Endothelial cell of umbilical vein (primary cell): ENCODE results near the gene DIS3L2.

ENCODE experiments used
- CTCF ChIP-seq, 2 donors: IDR thresholded peaks; 1 replicate in 1 of 2; 2 replicates in 1 of 2; pipeline ENCODE4 v1.5.1; 2011; ENCODE audit warnings: low read length in 2 of 2, mild to moderate bottlenecking in 2 of 2, moderate library complexity in 2 of 2, control low read depth in 1 of 2, inconsistent platforms in 1 of 2, low read depth in 1 of 2; ENCODE audit not compliant: insufficient read depth in 1 of 2; ENCODE audit errors: extremely low read depth in 1 of 2
- EZH2 ChIP-seq: IDR thresholded peaks from 2 replicates; pipeline ENCODE4 v1.6.1; 2012; ENCODE audit warnings: borderline replicate concordance, low read depth, mild to moderate bottlenecking, moderate library complexity, low read length, inconsistent platforms; ENCODE audit not compliant: severe bottlenecking
- GATA2 ChIP-seq: IDR thresholded peaks from 2 replicates; pipeline ENCODE4 v1.7.0; 2011; ENCODE audit warnings: low read depth, mild to moderate bottlenecking, moderate library complexity, mixed read lengths, low read length; ENCODE audit not compliant: insufficient read length, insufficient read depth
- JUN ChIP-seq: IDR thresholded peaks from 2 replicates; pipeline ENCODE4 v1.6.1; 2011; ENCODE audit warnings: borderline replicate concordance, low read depth; ENCODE audit not compliant: insufficient read length, insufficient read depth
- MYC ChIP-seq: IDR thresholded peaks from one replicate; pipeline ENCODE4 v1.6.1; 2011; ENCODE audit warnings: mild to moderate bottlenecking, low read depth, low read length
- POLR2A ChIP-seq: IDR thresholded peaks from 2 replicates; pipeline ENCODE4 v1.6.1; 2012; ENCODE audit warnings: low read depth, mild to moderate bottlenecking, control low read depth, low read length
- POLR2AphosphoS5 ChIP-seq: IDR thresholded peaks from 2 replicates; pipeline ENCODE4 v1.6.1; 2012; ENCODE audit warnings: low read depth, mild to moderate bottlenecking, control low read depth, low read length, moderate library complexity; ENCODE audit not compliant: insufficient read depth
- TF ChIP-seq, protein P1 (sequence below): IDR thresholded peaks from 2 replicates; pipeline ENCODE4 v1.6.1; 2011; ENCODE audit not compliant: insufficient read depth, insufficient read length

DNA sequence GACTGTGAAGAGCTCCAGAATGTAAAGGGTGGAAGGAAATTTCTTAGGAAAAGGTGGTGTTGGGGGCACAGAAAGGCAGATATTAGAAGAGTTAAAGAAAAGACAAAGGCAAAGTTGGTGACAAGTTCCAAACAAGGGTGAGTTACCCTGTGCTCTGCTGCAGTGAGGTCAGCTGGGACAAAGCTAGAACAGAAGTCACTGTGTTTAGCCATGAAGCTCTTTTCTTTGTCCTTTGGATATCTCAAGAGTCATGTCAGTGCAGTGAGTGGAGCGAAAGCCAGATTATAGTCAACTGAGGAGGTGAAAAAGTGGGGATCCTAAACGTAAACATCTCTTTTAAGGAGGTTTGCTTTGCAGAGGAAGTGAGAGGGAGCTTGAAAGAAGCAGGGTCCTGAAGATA lies 229.3 kb downstream of the DIS3L2 start:
- TF ChIP-seq CTCF (IDR thresholded peaks at IDR 0.05; ENCODE audit: extremely low read depth in 1 of 2, insufficient read depth in 1 of 2, low read depth in 1 of 2, low read length in 2 of 2) (no peak), POLR2A (no peak), EZH2 (no peak), GATA2 (no peak), POLR2AphosphoS5 (no peak), JUN (no peak), MYC (no peak)
- TF ChIP-seq, protein P1, sequence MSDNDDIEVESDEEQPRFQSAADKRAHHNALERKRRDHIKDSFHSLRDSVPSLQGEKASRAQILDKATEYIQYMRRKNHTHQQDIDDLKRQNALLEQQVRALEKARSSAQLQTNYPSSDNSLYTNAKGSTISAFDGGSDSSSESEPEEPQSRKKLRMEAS, result no peak
